Measurements from ENCODE around the gene FGF6.
A peak's percentile ranks its signal among the peaks of the same experiment; 100 is the strongest.

Gene FGF6

GRCh38 chr12:4434706-4435425 is 10.7 kb downstream of the FGF6 start:
- H3K4me1 ChIP-seq (ENCODE audit: control insufficient read depth, insufficient read depth, low read length), result no peaks in the 10 kb centered on the region
- no peaks in the 10 kb centered on the region for H3K36me3 ChIP-seq (ENCODE audit: control insufficient read depth, insufficient read depth, low read length)
- H3K27ac ChIP-seq (ENCODE audit: low read length), result no peak overlapping the region
- no peak for DNase-seq (ENCODE audit: low read depth, low spot score)
- no peaks in the 10 kb centered on the region for H3K27me3 ChIP-seq (ENCODE audit: control insufficient read depth, insufficient read depth, low read length)
- no peak overlapping the region for H3K4me3 ChIP-seq (ENCODE audit: low read length)
- WGBS (ENCODE audit: insufficient coverage, insufficient read length), result no CpG with 5 or more reads among the region's 8 CpGs
- H3K9me3 ChIP-seq (ENCODE audit: control insufficient read depth, insufficient read depth, low read length), result no peaks in the 10 kb centered on the region

DNA sequence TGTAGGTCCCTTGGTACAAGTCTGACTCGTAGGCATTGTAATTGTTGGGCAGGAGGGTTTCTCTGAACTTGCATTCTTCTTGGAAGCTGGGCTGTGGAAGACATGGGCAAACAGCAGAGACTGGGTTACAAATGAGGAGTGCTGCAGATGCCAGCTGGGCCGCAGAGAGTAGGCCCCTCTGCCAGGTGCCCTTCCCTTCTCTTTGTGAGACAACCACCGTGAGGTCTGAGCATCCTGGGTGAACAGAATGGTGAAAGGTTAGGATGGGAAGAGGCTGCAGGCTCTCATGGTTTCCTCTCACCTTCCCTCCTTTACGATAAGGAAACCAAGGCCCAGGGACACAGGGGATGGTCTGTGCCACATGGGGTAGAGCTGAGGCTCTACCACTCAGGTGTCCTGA is 11.3 kb downstream of the FGF6 start:
- Histone ChIP-seq H3K4me3 (ENCODE audit: low read length) (no peak overlapping the region), H3K9me3 (ENCODE audit: control insufficient read depth, insufficient read depth, low read length) (no peaks in the 10 kb centered on the region), H3K27ac (ENCODE audit: low read length) (no peak overlapping the region), H3K4me1 (ENCODE audit: control insufficient read depth, insufficient read depth, low read length) (no peaks in the 10 kb centered on the region), H3K27me3 (ENCODE audit: control insufficient read depth, insufficient read depth, low read length) (no peaks in the 10 kb centered on the region), H3K36me3 (ENCODE audit: control insufficient read depth, insufficient read depth, low read length) (no peaks in the 10 kb centered on the region)
- WGBS (ENCODE audit: insufficient coverage, insufficient read length), result no CpG with 5 or more reads among the region's 4 CpGs
- no peak for DNase-seq (ENCODE audit: low read depth, low spot score)

DNA sequence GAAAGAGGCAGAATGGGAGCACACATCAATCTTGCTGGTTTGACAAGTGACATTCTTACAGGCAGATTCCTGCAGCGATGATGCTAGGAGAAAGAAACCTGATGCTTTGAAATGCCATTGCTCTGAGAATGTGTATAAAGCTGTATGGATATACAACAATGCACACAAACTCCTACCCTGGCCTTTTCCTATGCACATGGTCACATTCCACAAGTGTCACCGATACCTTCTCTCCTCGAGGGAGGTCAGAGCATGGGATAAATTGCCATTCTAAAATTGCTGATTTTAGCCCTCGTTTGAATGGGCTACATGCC is 11.9 kb downstream of the FGF6 start:
- WGBS (ENCODE audit: insufficient coverage, insufficient read length), result no CpG with 5 or more reads among the region's 4 CpGs

GRCh38 chr12:4432878-4433744 is 12.5 kb downstream of the FGF6 start:
- WGBS (ENCODE audit: insufficient coverage, insufficient read length), result no CpG with 5 or more reads among the region's 9 CpGs
- no peaks in the 10 kb centered on the region for H3K27me3 ChIP-seq (ENCODE audit: control insufficient read depth, insufficient read depth, low read length)

More for the DNA sequence above, 11.9 kb downstream of the FGF6 start:
- DNase-seq (ENCODE audit: low read depth, low spot score), result no peak
- H3K9me3 ChIP-seq (ENCODE audit: control insufficient read depth, insufficient read depth, low read length), result no peaks in the 10 kb centered on the region
- H3K27ac ChIP-seq (ENCODE audit: low read length), result no peak overlapping the region
- H3K4me1 ChIP-seq (ENCODE audit: control insufficient read depth, insufficient read depth, low read length), result no peaks in the 10 kb centered on the region
- H3K4me3 ChIP-seq (ENCODE audit: low read length), result no peak overlapping the region
- no peaks in the 10 kb centered on the region for H3K27me3 ChIP-seq (ENCODE audit: control insufficient read depth, insufficient read depth, low read length)
- H3K36me3 ChIP-seq (ENCODE audit: control insufficient read depth, insufficient read depth, low read length), result no peaks in the 10 kb centered on the region

GRCh38 chr12:4431866-4432265 is 13.7 kb downstream of the FGF6 start:
- Histone ChIP-seq H3K36me3 (ENCODE audit: control insufficient read depth, insufficient read depth, low read length) (no peaks in the 10 kb centered on the region), H3K27me3 (ENCODE audit: control insufficient read depth, insufficient read depth, low read length) (no peaks in the 10 kb centered on the region), H3K27ac (ENCODE audit: low read length) (no peak overlapping the region), H3K4me3 (ENCODE audit: low read length) (no peak overlapping the region), H3K4me1 (ENCODE audit: control insufficient read depth, insufficient read depth, low read length) (no peaks in the 10 kb centered on the region), H3K9me3 (ENCODE audit: control insufficient read depth, insufficient read depth, low read length) (no peaks in the 10 kb centered on the region)
- no peak for DNase-seq (ENCODE audit: low read depth, low spot score)
- no CpG with 5 or more reads among the region's 7 CpGs for WGBS (ENCODE audit: insufficient coverage, insufficient read length)

More at GRCh38 chr12:4432878-4433744, 12.5 kb downstream of the FGF6 start:
- Histone ChIP-seq H3K9me3 (ENCODE audit: control insufficient read depth, insufficient read depth, low read length) (no peaks in the 10 kb centered on the region), H3K4me1 (ENCODE audit: control insufficient read depth, insufficient read depth, low read length) (no peaks in the 10 kb centered on the region), H3K36me3 (ENCODE audit: control insufficient read depth, insufficient read depth, low read length) (no peaks in the 10 kb centered on the region), H3K27ac (ENCODE audit: low read length) (no peak overlapping the region), H3K4me3 (ENCODE audit: low read length) (no peak overlapping the region)
- DNase-seq (ENCODE audit: low read depth, low spot score), result no peak

- Histone ChIP-seq H3K27me3 (ENCODE audit: control insufficient read depth, insufficient read depth, low read length) (no peaks in the 10 kb centered on the region), H3K27ac (ENCODE audit: low read length) (no peak overlapping the region), H3K4me3 (ENCODE audit: low read length) (no peak overlapping the region), H3K9me3 (ENCODE audit: control insufficient read depth, insufficient read depth, low read length) (no peaks in the 10 kb centered on the region), H3K4me1 (ENCODE audit: control insufficient read depth, insufficient read depth, low read length) (no peaks in the 10 kb centered on the region), H3K36me3 (ENCODE audit: control insufficient read depth, insufficient read depth, low read length) (no peaks in the 10 kb centered on the region)
- no peak for DNase-seq (ENCODE audit: low read depth, low spot score)
- no CpG with 5 or more reads among the region's 4 CpGs for WGBS (ENCODE audit: insufficient coverage, insufficient read length)
Measured at GRCh38 chr12:4431436-4431835, 14.2 kb downstream of the FGF6 start.

GRCh38 chr12:4424422-4424821 is 21.2 kb downstream of the FGF6 start:
- H3K4me3 ChIP-seq (ENCODE audit: low read length), result no peak overlapping the region
- H3K36me3 ChIP-seq (ENCODE audit: control insufficient read depth, insufficient read depth, low read length), result no peaks in the 10 kb centered on the region
- H3K9me3 ChIP-seq (ENCODE audit: control insufficient read depth, insufficient read depth, low read length), result no peaks in the 10 kb centered on the region
- H3K27me3 ChIP-seq (ENCODE audit: control insufficient read depth, insufficient read depth, low read length), result no peaks in the 10 kb centered on the region
- no CpG with 5 or more reads among the region's 6 CpGs for WGBS (ENCODE audit: insufficient coverage, insufficient read length)
- H3K27ac ChIP-seq (ENCODE audit: low read length), result no peak overlapping the region
- DNase-seq (ENCODE audit: low read depth, low spot score), result no peak
- no peaks in the 10 kb centered on the region for H3K4me1 ChIP-seq (ENCODE audit: control insufficient read depth, insufficient read depth, low read length)

GRCh38 chr12:4423528-4424195 is 22.0 kb downstream of the FGF6 start:
- H3K4me1 ChIP-seq (ENCODE audit: control insufficient read depth, insufficient read depth, low read length), result no peaks in the 10 kb centered on the region
- no peaks in the 10 kb centered on the region for H3K27me3 ChIP-seq (ENCODE audit: control insufficient read depth, insufficient read depth, low read length)
- no peak overlapping the region for H3K27ac ChIP-seq (ENCODE audit: low read length)
- H3K4me3 ChIP-seq (ENCODE audit: low read length), result no peak overlapping the region
- WGBS (ENCODE audit: insufficient coverage, insufficient read length), result no CpG with 5 or more reads among the region's 11 CpGs
- no peaks in the 10 kb centered on the region for H3K9me3 ChIP-seq (ENCODE audit: control insufficient read depth, insufficient read depth, low read length)
- no peak for DNase-seq (ENCODE audit: low read depth, low spot score)
- H3K36me3 ChIP-seq (ENCODE audit: control insufficient read depth, insufficient read depth, low read length), result no peaks in the 10 kb centered on the region

DNA sequence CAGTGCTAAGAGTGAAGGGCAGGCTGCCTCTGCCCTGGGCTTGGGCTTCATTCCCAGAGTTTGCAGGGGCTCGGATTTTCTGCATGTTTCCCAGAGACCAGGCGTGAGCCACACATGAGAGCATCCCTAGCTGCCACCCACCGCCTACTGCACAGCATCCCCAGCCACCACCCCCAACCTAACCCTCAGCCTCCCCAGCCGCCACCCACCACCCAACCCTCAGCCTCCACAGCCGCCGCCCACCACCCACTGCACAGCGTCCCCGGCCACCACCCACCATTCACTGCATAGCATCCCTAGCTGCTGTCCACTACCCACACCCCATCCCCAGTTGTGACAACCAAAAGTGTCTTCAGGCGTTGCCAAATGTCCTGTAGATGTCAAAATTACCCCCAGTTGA is 22.6 kb downstream of the FGF6 start:
- Histone ChIP-seq H3K27me3 (ENCODE audit: control insufficient read depth, insufficient read depth, low read length) (no peaks in the 10 kb centered on the region), H3K4me1 (ENCODE audit: control insufficient read depth, insufficient read depth, low read length) (no peaks in the 10 kb centered on the region), H3K36me3 (ENCODE audit: control insufficient read depth, insufficient read depth, low read length) (no peaks in the 10 kb centered on the region), H3K27ac (ENCODE audit: low read length) (no peak overlapping the region), H3K4me3 (ENCODE audit: low read length) (no peak overlapping the region), H3K9me3 (ENCODE audit: control insufficient read depth, insufficient read depth, low read length) (no peaks in the 10 kb centered on the region)
- DNase-seq (ENCODE audit: low read depth, low spot score), result no peak
- no CpG with 5 or more reads among the region's 9 CpGs for WGBS (ENCODE audit: insufficient coverage, insufficient read length)

DNA sequence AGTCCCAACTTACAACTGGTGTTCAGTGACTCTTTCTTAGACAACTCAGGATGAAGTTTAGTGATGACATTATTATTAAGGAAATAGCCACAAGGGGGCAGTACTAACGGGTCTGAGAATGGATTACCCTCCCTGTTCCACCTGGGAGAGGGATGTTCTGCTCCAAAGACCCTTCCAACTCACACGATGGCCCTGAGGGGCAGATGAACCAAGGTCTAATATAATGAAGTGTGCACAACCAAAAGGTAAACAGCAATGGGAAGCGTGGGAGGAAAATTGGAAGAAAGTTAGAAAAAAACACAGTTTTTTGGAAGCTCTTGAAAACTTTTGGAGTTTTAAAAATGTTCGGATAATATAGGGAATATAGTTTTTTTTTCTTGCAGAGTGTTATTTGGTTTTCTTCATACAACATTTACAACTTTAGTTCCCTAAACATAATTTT is 24.0 kb downstream of the FGF6 start:
- H3K4me1 ChIP-seq (ENCODE audit: control insufficient read depth, insufficient read depth, low read length), result no peaks in the 10 kb centered on the region
- H3K36me3 ChIP-seq (ENCODE audit: control insufficient read depth, insufficient read depth, low read length), result no peaks in the 10 kb centered on the region
- DNase-seq (ENCODE audit: low read depth, low spot score), result peak; percentile 45
- H3K9me3 ChIP-seq (ENCODE audit: control insufficient read depth, insufficient read depth, low read length), result no peaks in the 10 kb centered on the region
- H3K27me3 ChIP-seq (ENCODE audit: control insufficient read depth, insufficient read depth, low read length), result no peaks in the 10 kb centered on the region
- H3K27ac ChIP-seq (ENCODE audit: low read length), result no peak overlapping the region
- H3K4me3 ChIP-seq (ENCODE audit: low read length), result no peak overlapping the region
- 100% methylated on average over 1 of the region's 4 CpGs for WGBS (ENCODE audit: insufficient coverage, insufficient read length)
